Esophagus squamous epithelium (tissue), 5 donors: Measurements from ENCODE around the gene TUBG1. TPM values are rescaled to one million over a fixed set of nuclear protein-coding genes. Genes with fewer than 3 reads are reported as not detected.
A peak's percentile ranks its signal among the peaks of the same experiment; 100 is the strongest.

Experiments used
- DNase-seq: peaks from one replicate; lab custom pipeline; 2025; lab: John Stamatoyannopoulos, UW
- H3K27ac ChIP-seq, 4 donors: fragments of 200-600 bp; sonication (generic); one replicate each; pipeline ENCODE4 v1.5.1; 2016 to 2019; ENCODE audit warnings: mild to moderate bottlenecking in 1 of 4
- H3K27me3 ChIP-seq, 4 donors: fragments of 200-600 bp; sonication (generic); 1 replicate in 3 of 4; 2 replicates in 1 of 4; pipeline versions ENCODE4 v1.5.1 to v1.6.0; 2017 to 2021; ENCODE audit warnings: antibody characterized with exemption in 1 of 4
- H3K36me3 ChIP-seq, 3 donors: fragments of 200-600 bp; sonication (generic); one replicate each; pipeline ENCODE4 v1.5.1; 2016 to 2019
- H3K4me1 ChIP-seq, 3 donors: fragments of 200-600 bp; sonication (generic); one replicate each; pipeline ENCODE4 v1.5.1; 2017 to 2019
- H3K4me3 ChIP-seq, 4 donors: fragments of 200-600 bp; sonication (generic); 1 replicate in 3 of 4; 2 replicates in 1 of 4; pipeline ENCODE4 v1.5.1; 2016 to 2019; ENCODE audit warnings: mild to moderate bottlenecking in 2 of 4, moderate library complexity in 1 of 4
- H3K9me3 ChIP-seq, 3 donors: fragments of 200-600 bp; sonication (generic); one replicate each; pipeline ENCODE4 v1.5.1; 2016 to 2019
- POLR2A ChIP-seq, 4 donors: fragments of 450-650 bp; IDR thresholded peaks; one replicate each; pipeline ENCODE4 v1.6.1; 2017; ENCODE audit warnings: antibody characterized with exemption in 4 of 4, mild to moderate bottlenecking in 4 of 4, moderate library complexity in 3 of 4
- WGBS, 2 donors: methylation state at CpG; one replicate each; pipeline ENCODE4 v1.1.5; 2018; 5-methylcytosine and 5-hydroxymethylcytosine counted together
- intact Hi-C: fragments of 100-400 bp; cut with DNase I; formaldehyde crosslinking; loops from one replicate; pipeline ENCODE4 v1.15.0; 2022
- total RNA-seq, 4 donors: library from RNA; depleted of rRNA; stranded (reverse); fragments of >200 nt; gene quantifications; one replicate each; pipeline ENCODE4 v1.1.0, GENCODE V29; 2016
- TF ChIP-seq, protein P1 (sequence below), 6 experiments: fragments of 450-650 bp in 4 of 6; fragments of 200-600 bp in 2 of 6; sonication (generic) in 2 of 6; IDR thresholded peaks; one replicate each; pipeline ENCODE4 v1.5.1; 2016 to 2019; ENCODE audit warnings: antibody characterized with exemption in 6 of 6, mild to moderate bottlenecking in 4 of 6, moderate library complexity in 4 of 6
- donor health status: DM: yes; HTN: yes; CAD: no.

The TUBG1 gene
- total RNA-seq = 10 to 100 TPM; 22.3 to 61.9 (median 46.5) TPM

- 0% methylated on average over 6 to 13 of the region's 66 CpGs for WGBS, 2 donors
- TF ChIP-seq, protein P1, sequence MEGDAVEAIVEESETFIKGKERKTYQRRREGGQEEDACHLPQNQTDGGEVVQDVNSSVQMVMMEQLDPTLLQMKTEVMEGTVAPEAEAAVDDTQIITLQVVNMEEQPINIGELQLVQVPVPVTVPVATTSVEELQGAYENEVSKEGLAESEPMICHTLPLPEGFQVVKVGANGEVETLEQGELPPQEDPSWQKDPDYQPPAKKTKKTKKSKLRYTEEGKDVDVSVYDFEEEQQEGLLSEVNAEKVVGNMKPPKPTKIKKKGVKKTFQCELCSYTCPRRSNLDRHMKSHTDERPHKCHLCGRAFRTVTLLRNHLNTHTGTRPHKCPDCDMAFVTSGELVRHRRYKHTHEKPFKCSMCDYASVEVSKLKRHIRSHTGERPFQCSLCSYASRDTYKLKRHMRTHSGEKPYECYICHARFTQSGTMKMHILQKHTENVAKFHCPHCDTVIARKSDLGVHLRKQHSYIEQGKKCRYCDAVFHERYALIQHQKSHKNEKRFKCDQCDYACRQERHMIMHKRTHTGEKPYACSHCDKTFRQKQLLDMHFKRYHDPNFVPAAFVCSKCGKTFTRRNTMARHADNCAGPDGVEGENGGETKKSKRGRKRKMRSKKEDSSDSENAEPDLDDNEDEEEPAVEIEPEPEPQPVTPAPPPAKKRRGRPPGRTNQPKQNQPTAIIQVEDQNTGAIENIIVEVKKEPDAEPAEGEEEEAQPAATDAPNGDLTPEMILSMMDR (IDR thresholded peaks at IDR 0.05) = peak in 5 of 6 experiments; percentile 17 to 58 (median 43)
- peak in 3 of 4 donors; percentile 66 to 90 (median 85) for TF ChIP-seq POLR2A (IDR thresholded peaks at IDR 0.05)
- Histone ChIP-seq H3K4me1 (peaks cover 15 to 61% (median 32%) of the 10 kb centered on the region in 3 donors), H3K36me3 (peaks cover under 1 to 30% (median 13%) of the 10 kb centered on the region in 3 donors), H3K4me3 (peak within 1 kb of the TSS; percentile 72 to 93 (median 84)), H3K27me3 (no peaks in the 10 kb centered on the region), H3K27ac (peak within 1 kb of the TSS; percentile 91 to 97 (median 94)), H3K9me3 (no peaks in the 10 kb centered on the region)
- DNase-seq = peak; percentile 88
- intact Hi-C loops = no loop called here
These were observed at the start of gene TUBG1, which contains the start of gene RETREG3 for GRCh38 chr17:42609182-42609813. Gene TUBG1 (plus strand): TSS chr17:42609683. CDS start chr17:42609738, 55 bp downstream. Gene RETREG3 (minus strand): TSS chr17:42609374. CDS start chr17:42609324, 50 bp downstream.

- peaks cover 23 to 65% (median 29%) of the 10 kb centered on the region in 3 donors for H3K4me1 ChIP-seq
- H3K4me3 ChIP-seq = no peak overlapping the region
- no peak for TF ChIP-seq POLR2A (IDR thresholded peaks at IDR 0.05)
- TF ChIP-seq, protein P1 (IDR thresholded peaks at IDR 0.05) = no peak
- H3K27ac ChIP-seq = peak overlapping the region in 1 of 4 donors; percentile 2
- no peak for DNase-seq
- H3K27me3 ChIP-seq = no peaks in the 10 kb centered on the region
- 91% methylated on average over 3 of the region's 3 CpGs; no CpG with 5 or more reads in 1 of the 2 donors for WGBS, 2 donors
- no peaks in the 10 kb centered on the region for H3K9me3 ChIP-seq
- intact Hi-C loops = no loop called here
- peaks cover 10 to 15% (median 13%) of the 10 kb centered on the region in 3 donors for H3K36me3 ChIP-seq
These were observed 49.2 kb upstream of the TUBG1 start for GRCh38 chr17:42560246-42560645.

DNA sequence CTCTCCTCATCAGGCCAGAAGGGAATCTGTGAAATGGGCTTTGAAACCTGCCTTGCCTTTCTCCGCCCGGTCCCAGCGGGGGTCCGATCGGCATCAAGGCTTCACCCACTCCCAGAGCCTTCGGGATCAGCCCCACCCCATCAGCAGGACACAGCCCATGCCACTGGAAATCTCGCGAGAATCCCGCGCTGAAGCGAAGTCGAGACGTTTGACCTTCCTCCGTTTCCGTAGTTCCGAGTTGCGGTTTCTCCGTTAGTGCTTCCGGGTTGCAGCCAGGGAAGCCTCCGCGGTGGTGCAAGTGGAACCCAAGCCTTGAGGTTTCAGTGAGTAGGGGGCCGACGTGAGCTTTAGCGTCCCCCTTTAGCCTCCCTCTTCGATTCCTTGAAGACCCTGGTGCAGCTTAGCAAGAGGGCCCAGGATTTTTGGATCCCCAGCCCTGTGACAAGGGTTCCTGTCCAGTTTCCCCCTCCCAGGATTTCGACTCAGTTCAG lies 47.5 kb upstream of the TUBG1 start, which contains the start of gene COASY:
Gene COASY, plus strand, starts transcription at position 252 of the 491 bp plus-strand sequence. CDS start 475 bp downstream, outside the sequence.
- Histone ChIP-seq H3K27ac (peak within 1 kb of the TSS; percentile 87 to 94 (median 90)), H3K9me3 (no peaks in the 10 kb centered on the region), H3K4me1 (peaks cover 31 to 67% (median 33%) of the 10 kb centered on the region in 3 donors), H3K36me3 (peaks cover 13 to 27% (median 15%) of the 10 kb centered on the region in 3 donors), H3K27me3 (no peaks in the 10 kb centered on the region), H3K4me3 (peak within 1 kb of the TSS; percentile 66 to 91 (median 79))
- peak; percentile 52 for DNase-seq
- TF ChIP-seq, protein P1 (IDR thresholded peaks at IDR 0.05) = peak in 1 of 6 experiments; percentile 38
- TF ChIP-seq POLR2A (IDR thresholded peaks at IDR 0.05) = peak in 3 of 4 donors; percentile 14 to 66 (median 46)
- WGBS, 2 donors = 0% methylated on average over 1 to 12 of the region's 26 CpGs
- intact Hi-C loops = no loop called here

DNA sequence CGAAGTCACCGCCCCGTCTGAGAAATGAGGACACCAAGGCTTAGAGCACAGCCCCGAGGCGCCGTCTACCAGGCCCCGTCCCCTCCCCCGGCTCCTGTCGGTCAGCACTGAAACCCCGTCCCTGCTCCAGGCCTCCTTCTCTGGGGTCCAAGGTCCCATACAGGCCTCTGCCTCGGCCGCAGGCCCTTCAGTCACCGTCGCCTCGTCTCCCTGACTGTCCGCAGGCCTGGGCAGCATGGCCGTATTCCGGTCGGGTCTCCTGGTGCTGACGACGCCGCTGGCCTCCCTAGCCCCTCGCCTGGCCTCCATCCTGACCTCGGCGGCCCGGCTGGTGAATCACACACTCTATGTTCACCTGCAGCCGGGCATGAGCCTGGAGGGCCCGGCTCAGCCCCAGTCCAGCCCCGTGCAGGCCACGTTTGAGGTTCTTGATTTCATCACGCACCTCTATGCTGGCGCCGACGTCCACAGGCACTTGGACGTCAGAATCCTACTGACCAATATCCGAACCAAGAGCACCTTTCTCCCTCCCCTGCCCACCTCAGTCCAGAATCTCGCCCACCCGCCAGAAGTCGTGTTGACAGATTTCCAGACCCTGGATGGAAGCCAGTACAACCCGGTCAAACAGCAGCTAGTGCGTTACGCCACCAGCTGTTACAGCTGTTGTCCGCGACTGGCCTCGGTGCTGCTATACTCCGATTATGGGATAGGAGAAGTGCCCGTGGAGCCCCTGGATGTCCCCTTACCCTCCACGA lies 46.9 kb upstream of the TUBG1 start:
- 2 to 17% methylated on average over 10 to 22 of the region's 48 CpGs for WGBS, 2 donors
- Histone ChIP-seq H3K4me3 (peak overlapping the region; percentile 66 to 91 (median 79)), H3K36me3 (peaks cover 13 to 27% (median 15%) of the 10 kb centered on the region in 3 donors), H3K4me1 (peaks cover 31 to 71% (median 35%) of the 10 kb centered on the region in 3 donors), H3K27ac (peak overlapping the region; percentile 87 to 94 (median 90)), H3K9me3 (no peaks in the 10 kb centered on the region), H3K27me3 (no peaks in the 10 kb centered on the region)
- TF ChIP-seq, protein P1 (IDR thresholded peaks at IDR 0.05) = no peak
- TF ChIP-seq POLR2A (IDR thresholded peaks at IDR 0.05) = no peak
- no peak for DNase-seq
- intact Hi-C loops = no loop called here
